22Rv1 (cell line): ENCODE data around the gene CARS1.
"Not testable (repeated sequence)": the region's sequence is repeated elsewhere in the genome, so short reads cannot be mapped to it uniquely, and the experiment has no call there.

Experiments
- H3K27ac ChIP-seq: fragments of 450-650 bp; 2 replicates; pipeline ENCODE4 v1.5.1; 2017
- ZFX ChIP-seq: fragments of 450-650 bp; IDR thresholded peaks from 2 replicates; pipeline ENCODE4 v1.6.1; 2017; ENCODE audit warnings: antibody characterized with exemption, borderline replicate concordance
- TF ChIP-seq, protein P1 (sequence below): fragments of 450-650 bp; IDR thresholded peaks from 2 replicates; pipeline ENCODE4 v1.5.1; 2017; ENCODE audit warnings: mild to moderate bottlenecking

CARS1 gene

DNA sequence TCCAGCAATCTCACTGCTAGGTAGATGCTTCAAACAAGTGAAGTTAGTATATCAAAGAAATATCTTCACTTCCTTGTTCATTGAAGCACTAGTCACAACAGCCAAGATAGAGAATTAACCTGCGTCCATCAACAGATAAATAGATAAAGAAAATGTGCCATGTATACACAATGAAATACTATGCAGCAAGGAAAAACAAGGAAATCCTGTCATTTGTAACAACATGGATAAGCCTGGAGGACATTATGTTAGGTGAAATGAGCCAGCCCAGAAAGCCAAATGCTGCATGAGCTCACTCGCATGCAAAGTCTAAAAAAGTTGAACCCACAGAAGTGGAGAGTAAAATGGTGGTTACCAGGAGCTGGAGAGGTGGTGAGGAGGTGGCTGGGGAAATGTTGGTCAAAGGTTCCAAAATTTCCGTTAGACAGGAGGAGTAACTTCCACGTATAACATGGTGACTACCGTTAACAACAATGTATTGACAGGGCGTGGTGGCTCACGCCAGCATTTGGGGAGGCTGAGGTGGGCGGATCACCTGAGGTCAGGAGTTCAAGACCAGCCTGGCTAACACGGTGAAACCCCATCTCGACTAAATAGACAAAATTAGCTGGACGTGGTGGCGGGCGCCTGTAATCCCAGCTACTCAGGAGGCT is 23.6 kb upstream of the CARS1 start:
- H3K27ac ChIP-seq = no peak overlapping the region
- TF ChIP-seq, protein P1, sequence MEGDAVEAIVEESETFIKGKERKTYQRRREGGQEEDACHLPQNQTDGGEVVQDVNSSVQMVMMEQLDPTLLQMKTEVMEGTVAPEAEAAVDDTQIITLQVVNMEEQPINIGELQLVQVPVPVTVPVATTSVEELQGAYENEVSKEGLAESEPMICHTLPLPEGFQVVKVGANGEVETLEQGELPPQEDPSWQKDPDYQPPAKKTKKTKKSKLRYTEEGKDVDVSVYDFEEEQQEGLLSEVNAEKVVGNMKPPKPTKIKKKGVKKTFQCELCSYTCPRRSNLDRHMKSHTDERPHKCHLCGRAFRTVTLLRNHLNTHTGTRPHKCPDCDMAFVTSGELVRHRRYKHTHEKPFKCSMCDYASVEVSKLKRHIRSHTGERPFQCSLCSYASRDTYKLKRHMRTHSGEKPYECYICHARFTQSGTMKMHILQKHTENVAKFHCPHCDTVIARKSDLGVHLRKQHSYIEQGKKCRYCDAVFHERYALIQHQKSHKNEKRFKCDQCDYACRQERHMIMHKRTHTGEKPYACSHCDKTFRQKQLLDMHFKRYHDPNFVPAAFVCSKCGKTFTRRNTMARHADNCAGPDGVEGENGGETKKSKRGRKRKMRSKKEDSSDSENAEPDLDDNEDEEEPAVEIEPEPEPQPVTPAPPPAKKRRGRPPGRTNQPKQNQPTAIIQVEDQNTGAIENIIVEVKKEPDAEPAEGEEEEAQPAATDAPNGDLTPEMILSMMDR = no peak
- TF ChIP-seq ZFX = no peak

- no peak overlapping the region for H3K27ac ChIP-seq
- no peak for TF ChIP-seq ZFX
- TF ChIP-seq, protein P1 = no peak
Measured at GRCh38 chr11:3080104-3080503, 22.9 kb upstream of the CARS1 start.

DNA sequence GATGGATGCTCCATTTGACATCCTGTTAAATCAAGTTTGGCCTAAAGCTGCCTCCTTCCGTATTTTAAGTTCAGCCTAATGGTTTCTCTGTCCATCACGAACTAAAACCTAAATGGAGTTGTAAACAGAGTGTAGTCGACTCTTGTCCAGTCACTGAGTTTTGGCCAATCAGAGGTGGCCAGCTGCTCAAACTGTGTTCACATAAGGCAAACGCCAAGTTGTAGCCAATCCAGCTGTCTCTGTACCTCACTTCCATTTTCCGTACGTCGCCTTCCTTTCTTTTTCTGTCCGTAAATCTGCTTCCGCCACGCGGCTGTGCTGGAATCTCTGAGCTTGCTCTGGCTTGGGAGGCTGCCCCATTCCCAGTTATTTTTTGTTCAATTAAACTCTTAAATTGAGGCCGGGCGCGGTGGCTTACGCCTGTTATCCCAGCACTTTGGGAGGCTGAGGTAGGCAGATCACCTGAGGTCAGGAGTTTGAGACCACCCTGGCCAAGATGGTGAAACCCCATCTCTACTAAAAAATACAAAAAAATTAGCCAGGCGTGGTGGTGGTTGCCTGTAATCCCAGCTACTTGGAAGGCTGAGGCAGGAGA is 20.7 kb upstream of the CARS1 start:
- TF ChIP-seq, protein P1 = no peak
- no peak for TF ChIP-seq ZFX
- H3K27ac ChIP-seq = no peak overlapping the region

DNA sequence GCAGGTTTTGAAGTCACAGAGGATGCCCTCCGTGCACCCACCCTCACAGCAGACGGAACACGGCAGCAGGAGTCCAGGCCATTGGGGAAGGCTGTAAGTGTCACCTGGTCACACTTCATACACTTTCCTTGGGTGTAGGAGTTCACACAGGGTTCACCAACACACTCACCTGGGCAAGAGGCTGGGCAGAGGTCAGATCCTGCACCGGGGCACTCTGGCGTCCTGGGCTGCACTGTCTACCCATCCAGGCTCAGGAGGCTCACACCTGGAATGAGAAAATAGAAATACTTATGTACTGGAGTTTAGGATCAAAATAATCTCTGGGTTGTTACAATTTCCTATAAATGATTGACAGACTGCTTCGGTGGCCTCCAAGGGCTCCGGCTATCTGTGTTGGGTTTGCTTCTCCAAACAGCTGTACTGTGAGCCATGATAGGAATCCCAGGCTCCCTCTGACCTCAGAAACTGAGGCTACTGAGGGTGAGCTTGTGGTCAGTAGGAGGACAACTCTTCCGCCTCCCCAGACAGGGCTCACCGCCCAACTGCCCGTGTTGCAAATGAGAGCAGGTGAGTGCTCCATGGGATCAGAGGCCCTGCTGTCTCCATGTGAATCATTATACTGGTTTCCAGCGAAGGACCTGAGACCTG is 20.1 kb upstream of the CARS1 start:
- no peak for TF ChIP-seq ZFX
- TF ChIP-seq, protein P1 = no peak

GRCh38 chr11:3074912-3075589 is 17.8 kb upstream of the CARS1 start:
- H3K27ac ChIP-seq = no peak overlapping the region
- no peak for TF ChIP-seq ZFX
- TF ChIP-seq, protein P1 = no peak

More for the DNA sequence above, 20.1 kb upstream of the CARS1 start:
- no peak overlapping the region for H3K27ac ChIP-seq

GRCh38 chr11:3073029-3073435 is 15.8 kb upstream of the CARS1 start:
- no peak overlapping the region for H3K27ac ChIP-seq
- no peak for TF ChIP-seq ZFX
- TF ChIP-seq, protein P1 = no peak

- no peak overlapping the region for H3K27ac ChIP-seq
- TF ChIP-seq ZFX = no peak
- TF ChIP-seq, protein P1 = no peak
Measured at GRCh38 chr11:3069425-3069824, 12.2 kb upstream of the CARS1 start.

DNA sequence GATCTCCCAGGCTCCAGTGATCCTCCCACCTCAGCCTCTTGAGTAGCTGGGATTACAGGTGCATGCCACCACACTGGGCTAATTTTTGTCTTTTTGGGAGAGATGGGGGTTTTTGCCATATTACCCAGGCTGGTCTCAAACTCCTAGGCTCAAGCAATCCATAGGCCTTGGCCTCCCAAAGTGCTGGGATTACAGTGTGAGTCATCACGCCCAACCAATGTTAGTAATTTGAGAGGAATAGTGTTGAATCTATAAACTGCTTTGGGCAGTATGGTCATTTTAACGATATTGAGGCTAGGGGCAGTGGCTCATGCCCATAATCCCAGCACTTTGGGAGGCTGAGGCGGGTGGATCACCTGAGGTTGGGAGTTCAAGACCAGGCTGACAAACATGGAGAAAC is 9.1 kb upstream of the CARS1 start:
- H3K27ac ChIP-seq = not testable (repeated sequence)

DNA sequence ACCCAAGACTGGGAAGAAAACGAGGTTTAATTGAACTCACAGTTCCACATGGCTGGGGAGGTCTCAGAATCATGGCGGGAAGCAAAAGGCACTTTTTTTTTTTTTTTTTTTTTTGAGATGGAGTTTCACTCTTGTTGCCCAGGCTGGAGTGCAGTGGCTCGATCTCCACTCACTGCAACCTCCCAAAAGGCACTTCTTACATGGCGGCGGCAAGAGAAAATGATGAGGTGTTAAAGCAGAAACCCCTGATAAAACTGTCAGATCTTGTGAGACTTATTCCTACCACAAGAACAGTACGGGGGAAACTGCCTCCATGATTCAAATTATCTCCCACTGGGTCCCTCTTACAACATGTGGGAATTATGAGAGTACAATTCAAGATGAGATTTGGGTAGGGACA is 7.5 kb upstream of the CARS1 start:
- H3K27ac ChIP-seq = not testable (repeated sequence)

- H3K27ac ChIP-seq = not testable (repeated sequence)
Measured at GRCh38 chr11:3063876-3064275, 6.7 kb upstream of the CARS1 start.

- H3K27ac ChIP-seq = not testable (repeated sequence)
Measured at GRCh38 chr11:3063432-3063831, 6.2 kb upstream of the CARS1 start.
